HepG2 (cell line): ENCODE measurements around the gene KIAA0232. TPM values are rescaled to one million over a fixed set of nuclear protein-coding genes. Genes with fewer than 3 reads are reported as not detected.

Experiments
- ARNTL ChIP-seq: sonication (generic); formaldehyde crosslinking; IDR thresholded peaks from 2 replicates; pipeline ENCODE4 v1.4.0; 2020; ENCODE audit warnings: mild to moderate bottlenecking, missing genetic modification reagents
- BRD4 ChIP-seq: sonication (generic); formaldehyde crosslinking; IDR thresholded peaks from 2 replicates; pipeline ENCODE4 v1.4.0; 2020; ENCODE audit warnings: missing genetic modification reagents
- HDAC2 ChIP-seq: sonication (generic); formaldehyde crosslinking; IDR thresholded peaks from 2 replicates; pipeline ENCODE4 v1.4.0; 2020; ENCODE audit warnings: missing genetic modification reagents
- MEIS2 ChIP-seq: sonication (generic); formaldehyde crosslinking; IDR thresholded peaks from 2 replicates; pipeline ENCODE4 v1.9.0; 2021; ENCODE audit warnings: mild to moderate bottlenecking, missing genetic modification reagents
- NFKBIZ ChIP-seq: IDR thresholded peaks from 2 replicates; pipeline ENCODE4 v1.6.1; 2018; ENCODE audit warnings: missing genetic modification reagents, missing compliant biosample characterization
- NFYB ChIP-seq: sonication (generic); formaldehyde crosslinking; IDR thresholded peaks from 2 replicates; pipeline ENCODE4 v1.4.0; 2020; ENCODE audit warnings: missing genetic modification reagents
- NR2F1 ChIP-seq, 2 experiments: fragments of 450-650 bp in 1 of 2; formaldehyde crosslinking in 1 of 2; IDR thresholded peaks; 2 replicates each; pipeline versions ENCODE4 v1.5.0 to v1.6.1; 2016 to 2020; ENCODE audit warnings: mild to moderate bottlenecking in 1 of 2, missing compliant biosample characterization in 1 of 2, missing genetic modification reagents in 1 of 2, moderate library complexity in 1 of 2
- SATB2 ChIP-seq: sonication (generic); formaldehyde crosslinking; IDR thresholded peaks from 2 replicates; pipeline ENCODE4 v1.5.0; 2020; ENCODE audit warnings: missing genetic modification reagents
- TSC22D2 ChIP-seq: sonication (generic); formaldehyde crosslinking; IDR thresholded peaks from 2 replicates; pipeline ENCODE4 v1.5.1; 2020; ENCODE audit warnings: missing genetic modification reagents, mild to moderate bottlenecking, borderline replicate concordance
- ZMYM4 ChIP-seq: sonication (generic); formaldehyde crosslinking; IDR thresholded peaks from 2 replicates; pipeline ENCODE4 v1.8.1; 2023; ENCODE audit warnings: mild to moderate bottlenecking, missing genetic modification reagents
- ZNF776 ChIP-seq: sonication (generic); formaldehyde crosslinking; IDR thresholded peaks from 2 replicates; pipeline ENCODE4 v1.4.0; 2020; ENCODE audit warnings: mild to moderate bottlenecking, missing genetic modification reagents
- ZSCAN21 ChIP-seq: sonication (generic); formaldehyde crosslinking; IDR thresholded peaks from 2 replicates; pipeline ENCODE4 v1.8.0; 2022; ENCODE audit warnings: mild to moderate bottlenecking, missing genetic modification reagents, moderate library complexity, borderline replicate concordance
- ZSCAN31 ChIP-seq: sonication (generic); formaldehyde crosslinking; IDR thresholded peaks from 2 replicates; pipeline ENCODE4 v1.5.0; 2020; ENCODE audit warnings: low read depth, mild to moderate bottlenecking, missing genetic modification reagents
- polyA plus RNA-seq, 8 experiments: library from polyadenylated mRNA; depleted of rRNA in 3 of 8; stranded (reverse) in 7 of 8; unstranded in 1 of 8; fragments of >200 nt; fragmentation: Illumina TruSeq in 4 of 8; extraction: Trizol in 4 of 8; gene quantifications; 2 replicates each; pipeline versions ENCODE4 v1.2.1 to v1.2.3, GENCODE V29; 2011 to 2016; ENCODE audit warnings: low read depth in 4 of 8, missing spikeins in 1 of 8, mixed read lengths in 1 of 8; ENCODE audit not compliant: insufficient read depth in 1 of 8
- total RNA-seq, 5 experiments: library from RNA; depleted of rRNA; stranded (reverse); fragments of >200 nt; fragmentation: Illumina TruSeq; extraction: Trizol; gene quantifications; 2 replicates each; pipeline ENCODE4 v1.2.3, GENCODE V29; 2016; ENCODE audit warnings: low read depth in 1 of 5
- TF ChIP-seq, protein P1 (sequence below): sonication (generic); formaldehyde crosslinking; IDR thresholded peaks from 2 replicates; pipeline ENCODE4 v1.5.0; 2020; ENCODE audit warnings: missing genetic modification reagents, mild to moderate bottlenecking, borderline replicate concordance
- TF ChIP-seq, protein P2 (sequence below): IDR thresholded peaks from 2 replicates; pipeline ENCODE4 v1.6.1; 2018; ENCODE audit warnings: missing genetic modification reagents, mild to moderate bottlenecking, missing compliant biosample characterization
- TF ChIP-seq, protein P3 (sequence below): IDR thresholded peaks from 2 replicates; pipeline ENCODE4 v1.6.1; 2016; ENCODE audit warnings: low read depth
- TF ChIP-seq, protein P4 (sequence below): sonication (generic); formaldehyde crosslinking; IDR thresholded peaks from 2 replicates; pipeline ENCODE4 v1.4.0; 2020; ENCODE audit warnings: missing genetic modification reagents, borderline replicate concordance
- TF ChIP-seq, protein P5 (sequence below): sonication (generic); formaldehyde crosslinking; IDR thresholded peaks from 2 replicates; pipeline ENCODE4 v1.4.0; 2020; ENCODE audit warnings: missing genetic modification reagents
- TF ChIP-seq, protein P6 (sequence below): sonication (generic); formaldehyde crosslinking; conservative IDR thresholded peaks from 2 replicates; pipeline ENCODE4 v1.4.0; 2020; ENCODE audit warnings: missing genetic modification reagents

The KIAA0232 gene
- total and polyA plus RNA-seq, 2 of the 13 experiments (the other 11 are each of a cell fraction or from before 2014, with no cell fraction given): 7.8 to 17.1 TPM

DNA sequence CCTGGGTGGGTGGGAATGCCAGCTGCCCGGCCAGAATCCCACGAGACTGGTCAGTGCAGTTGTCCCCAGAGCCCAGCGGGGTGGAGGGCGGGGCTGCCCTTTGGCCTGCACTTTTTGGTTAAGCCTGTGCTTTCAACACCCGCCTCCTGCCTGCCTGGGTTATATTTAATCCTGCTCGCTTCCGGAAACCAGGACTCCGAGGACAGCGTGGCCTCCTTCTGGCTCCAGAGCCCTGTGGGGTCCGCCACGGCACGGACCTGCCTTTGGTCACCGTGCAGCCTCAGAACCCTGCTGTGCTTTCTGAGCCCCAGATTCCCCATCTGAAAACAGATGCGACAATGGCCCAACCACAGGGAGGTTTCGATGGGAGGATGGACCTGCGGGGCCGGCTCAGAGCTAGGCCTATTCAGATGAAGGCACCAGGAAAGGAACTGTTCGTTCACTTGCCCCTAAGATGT lies 29.4 kb upstream of the KIAA0232 start (continued):
- TF ChIP-seq BRD4 (CRISPR knock-in tag): peak; percentile 87
- TF ChIP-seq, protein P1, sequence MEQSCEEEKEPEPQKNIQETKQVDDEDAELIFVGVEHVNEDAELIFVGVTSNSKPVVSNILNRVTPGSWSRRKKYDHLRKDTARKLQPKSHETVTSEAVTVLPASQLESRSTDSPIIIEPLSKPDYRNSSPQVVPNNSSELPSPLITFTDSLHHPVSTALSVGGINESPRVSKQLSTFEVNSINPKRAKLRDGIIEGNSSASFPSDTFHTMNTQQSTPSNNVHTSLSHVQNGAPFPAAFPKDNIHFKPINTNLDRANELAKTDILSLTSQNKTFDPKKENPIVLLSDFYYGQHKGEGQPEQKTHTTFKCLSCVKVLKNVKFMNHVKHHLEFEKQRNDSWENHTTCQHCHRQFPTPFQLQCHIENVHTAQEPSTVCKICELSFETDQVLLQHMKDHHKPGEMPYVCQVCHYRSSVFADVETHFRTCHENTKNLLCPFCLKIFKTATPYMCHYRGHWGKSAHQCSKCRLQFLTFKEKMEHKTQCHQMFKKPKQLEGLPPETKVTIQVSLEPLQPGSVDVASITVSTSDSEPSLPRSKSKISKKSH (CRISPR knock-in tag): peak; percentile 83; the same call in 1 of the 2 replicates
- TF ChIP-seq ZSCAN31 (CRISPR knock-in tag): peak; percentile 65; the same call in 1 of the 2 replicates
- TF ChIP-seq, protein P2, sequence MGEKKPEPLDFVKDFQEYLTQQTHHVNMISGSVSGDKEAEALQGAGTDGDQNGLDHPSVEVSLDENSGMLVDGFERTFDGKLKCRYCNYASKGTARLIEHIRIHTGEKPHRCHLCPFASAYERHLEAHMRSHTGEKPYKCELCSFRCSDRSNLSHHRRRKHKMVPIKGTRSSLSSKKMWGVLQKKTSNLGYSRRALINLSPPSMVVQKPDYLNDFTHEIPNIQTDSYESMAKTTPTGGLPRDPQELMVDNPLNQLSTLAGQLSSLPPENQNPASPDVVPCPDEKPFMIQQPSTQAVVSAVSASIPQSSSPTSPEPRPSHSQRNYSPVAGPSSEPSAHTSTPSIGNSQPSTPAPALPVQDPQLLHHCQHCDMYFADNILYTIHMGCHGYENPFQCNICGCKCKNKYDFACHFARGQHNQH (CRISPR knock-in tag): peak; percentile 89
- peak; percentile 71; the same call in 1 of the 2 replicates for TF ChIP-seq SATB2 (CRISPR knock-in tag)
- TF ChIP-seq, protein P3, sequence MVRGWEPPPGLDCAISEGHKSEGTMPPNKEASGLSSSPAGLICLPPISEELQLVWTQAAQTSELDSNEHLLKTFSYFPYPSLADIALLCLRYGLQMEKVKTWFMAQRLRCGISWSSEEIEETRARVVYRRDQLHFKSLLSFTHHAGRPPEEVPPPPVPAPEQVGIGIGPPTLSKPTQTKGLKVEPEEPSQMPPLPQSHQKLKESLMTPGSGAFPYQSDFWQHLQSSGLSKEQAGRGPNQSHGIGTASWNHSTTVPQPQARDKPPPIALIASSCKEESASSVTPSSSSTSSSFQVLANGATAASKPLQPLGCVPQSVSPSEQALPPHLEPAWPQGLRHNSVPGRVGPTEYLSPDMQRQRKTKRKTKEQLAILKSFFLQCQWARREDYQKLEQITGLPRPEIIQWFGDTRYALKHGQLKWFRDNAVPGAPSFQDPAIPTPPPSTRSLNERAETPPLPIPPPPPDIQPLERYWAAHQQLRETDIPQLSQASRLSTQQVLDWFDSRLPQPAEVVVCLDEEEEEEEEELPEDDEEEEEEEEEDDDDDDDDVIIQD (CRISPR knock-in tag): peak; percentile 34; the same call in 1 of the 2 replicates
- peak; percentile 79 for TF ChIP-seq HDAC2 (CRISPR knock-in tag)
- TF ChIP-seq TSC22D2 (CRISPR knock-in tag): no peak
- TF ChIP-seq, protein P4, sequence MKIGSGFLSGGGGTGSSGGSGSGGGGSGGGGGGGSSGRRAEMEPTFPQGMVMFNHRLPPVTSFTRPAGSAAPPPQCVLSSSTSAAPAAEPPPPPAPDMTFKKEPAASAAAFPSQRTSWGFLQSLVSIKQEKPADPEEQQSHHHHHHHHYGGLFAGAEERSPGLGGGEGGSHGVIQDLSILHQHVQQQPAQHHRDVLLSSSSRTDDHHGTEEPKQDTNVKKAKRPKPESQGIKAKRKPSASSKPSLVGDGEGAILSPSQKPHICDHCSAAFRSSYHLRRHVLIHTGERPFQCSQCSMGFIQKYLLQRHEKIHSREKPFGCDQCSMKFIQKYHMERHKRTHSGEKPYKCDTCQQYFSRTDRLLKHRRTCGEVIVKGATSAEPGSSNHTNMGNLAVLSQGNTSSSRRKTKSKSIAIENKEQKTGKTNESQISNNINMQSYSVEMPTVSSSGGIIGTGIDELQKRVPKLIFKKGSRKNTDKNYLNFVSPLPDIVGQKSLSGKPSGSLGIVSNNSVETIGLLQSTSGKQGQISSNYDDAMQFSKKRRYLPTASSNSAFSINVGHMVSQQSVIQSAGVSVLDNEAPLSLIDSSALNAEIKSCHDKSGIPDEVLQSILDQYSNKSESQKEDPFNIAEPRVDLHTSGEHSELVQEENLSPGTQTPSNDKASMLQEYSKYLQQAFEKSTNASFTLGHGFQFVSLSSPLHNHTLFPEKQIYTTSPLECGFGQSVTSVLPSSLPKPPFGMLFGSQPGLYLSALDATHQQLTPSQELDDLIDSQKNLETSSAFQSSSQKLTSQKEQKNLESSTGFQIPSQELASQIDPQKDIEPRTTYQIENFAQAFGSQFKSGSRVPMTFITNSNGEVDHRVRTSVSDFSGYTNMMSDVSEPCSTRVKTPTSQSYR: no peak
- TF ChIP-seq ZMYM4 (CRISPR knock-in tag): peak; percentile 70
- TF ChIP-seq, protein P5, sequence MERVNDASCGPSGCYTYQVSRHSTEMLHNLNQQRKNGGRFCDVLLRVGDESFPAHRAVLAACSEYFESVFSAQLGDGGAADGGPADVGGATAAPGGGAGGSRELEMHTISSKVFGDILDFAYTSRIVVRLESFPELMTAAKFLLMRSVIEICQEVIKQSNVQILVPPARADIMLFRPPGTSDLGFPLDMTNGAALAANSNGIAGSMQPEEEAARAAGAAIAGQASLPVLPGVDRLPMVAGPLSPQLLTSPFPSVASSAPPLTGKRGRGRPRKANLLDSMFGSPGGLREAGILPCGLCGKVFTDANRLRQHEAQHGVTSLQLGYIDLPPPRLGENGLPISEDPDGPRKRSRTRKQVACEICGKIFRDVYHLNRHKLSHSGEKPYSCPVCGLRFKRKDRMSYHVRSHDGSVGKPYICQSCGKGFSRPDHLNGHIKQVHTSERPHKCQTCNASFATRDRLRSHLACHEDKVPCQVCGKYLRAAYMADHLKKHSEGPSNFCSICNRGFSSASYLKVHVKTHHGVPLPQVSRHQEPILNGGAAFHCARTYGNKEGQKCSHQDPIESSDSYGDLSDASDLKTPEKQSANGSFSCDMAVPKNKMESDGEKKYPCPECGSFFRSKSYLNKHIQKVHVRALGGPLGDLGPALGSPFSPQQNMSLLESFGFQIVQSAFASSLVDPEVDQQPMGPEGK (CRISPR knock-in tag): peak; percentile 81
- TF ChIP-seq, protein P6, sequence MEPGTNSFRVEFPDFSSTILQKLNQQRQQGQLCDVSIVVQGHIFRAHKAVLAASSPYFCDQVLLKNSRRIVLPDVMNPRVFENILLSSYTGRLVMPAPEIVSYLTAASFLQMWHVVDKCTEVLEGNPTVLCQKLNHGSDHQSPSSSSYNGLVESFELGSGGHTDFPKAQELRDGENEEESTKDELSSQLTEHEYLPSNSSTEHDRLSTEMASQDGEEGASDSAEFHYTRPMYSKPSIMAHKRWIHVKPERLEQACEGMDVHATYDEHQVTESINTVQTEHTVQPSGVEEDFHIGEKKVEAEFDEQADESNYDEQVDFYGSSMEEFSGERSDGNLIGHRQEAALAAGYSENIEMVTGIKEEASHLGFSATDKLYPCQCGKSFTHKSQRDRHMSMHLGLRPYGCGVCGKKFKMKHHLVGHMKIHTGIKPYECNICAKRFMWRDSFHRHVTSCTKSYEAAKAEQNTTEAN (CRISPR knock-in tag): peak; percentile 81
- peak; percentile 28 to 66; a peak in 3 of 4 replicates for TF ChIP-seq NR2F1 (CRISPR knock-in tag; IDR thresholded peaks at IDR 0.05)
- peak; percentile 58; the same call in 1 of the 2 replicates for TF ChIP-seq ARNTL (CRISPR knock-in tag)
- peak; percentile 71; the same call in 1 of the 2 replicates for TF ChIP-seq MEIS2
- no peak for TF ChIP-seq NFYB (CRISPR knock-in tag)
- TF ChIP-seq ZSCAN21: 0 out of 2 replicates have a peak, but pooled peaks have one; percentile 41
- 0 out of 2 replicates have a peak, but pooled peaks have one; percentile 41 for TF ChIP-seq ZNF776 (CRISPR knock-in tag)
- 0 out of 2 replicates have a peak, but pooled peaks have one; percentile 65 for TF ChIP-seq NFKBIZ
